A204.1 (cell line): ENCODE measurements around the gene IVD.

Experiments
- FAIRE-seq: peaks from 2 replicates; lab custom pipeline; 2012; peaks lifted over from hg19 to GRCh38; lab: Jason Lieb, UNC

The IVD gene

GRCh38 chr15:40377606-40378005, 28.0 kb upstream of the IVD start:
- no peak for FAIRE-seq

DNA sequence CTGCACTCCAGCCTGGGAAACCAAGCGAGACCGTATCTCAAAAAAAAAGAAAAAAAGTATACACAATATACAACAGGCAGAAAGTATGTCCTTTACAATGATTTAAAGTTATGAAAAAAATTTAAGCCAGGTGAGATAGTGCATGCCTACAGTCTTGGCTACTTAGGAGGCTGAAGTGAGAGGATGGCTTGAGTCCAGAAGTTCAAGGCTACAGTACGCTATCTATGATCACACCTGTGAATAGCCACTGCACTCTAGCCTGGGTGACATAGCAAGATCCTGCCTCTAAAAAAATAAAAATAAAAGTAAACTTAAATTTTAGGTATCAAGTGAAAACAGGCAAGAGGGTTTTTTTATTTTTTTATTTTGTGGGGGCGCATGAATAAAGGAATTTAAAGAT, 26.2 kb upstream of the IVD start:
- FAIRE-seq = no peak

GRCh38 chr15:40379853-40380252, 25.7 kb upstream of the IVD start:
- no peak for FAIRE-seq

DNA sequence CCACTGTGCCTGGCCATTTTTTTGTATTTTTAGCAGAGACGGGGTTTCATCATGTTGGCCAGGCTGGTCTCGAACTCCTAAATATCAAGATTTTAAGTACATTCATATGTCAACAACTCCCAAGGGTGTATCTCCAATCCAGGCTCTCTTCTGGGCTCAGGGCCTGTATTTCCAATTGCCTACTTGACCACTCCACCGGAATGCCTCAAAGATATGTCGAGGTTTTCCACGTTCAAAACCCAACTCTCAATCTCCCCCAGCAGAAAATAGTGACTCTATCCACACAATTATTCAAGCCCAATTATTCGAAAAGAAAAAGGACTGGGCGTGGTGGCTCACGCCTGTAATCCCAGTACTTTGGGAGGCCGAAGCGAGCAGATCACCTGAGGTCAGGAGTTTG, 25.0 kb upstream of the IVD start:
- no peak for FAIRE-seq

DNA sequence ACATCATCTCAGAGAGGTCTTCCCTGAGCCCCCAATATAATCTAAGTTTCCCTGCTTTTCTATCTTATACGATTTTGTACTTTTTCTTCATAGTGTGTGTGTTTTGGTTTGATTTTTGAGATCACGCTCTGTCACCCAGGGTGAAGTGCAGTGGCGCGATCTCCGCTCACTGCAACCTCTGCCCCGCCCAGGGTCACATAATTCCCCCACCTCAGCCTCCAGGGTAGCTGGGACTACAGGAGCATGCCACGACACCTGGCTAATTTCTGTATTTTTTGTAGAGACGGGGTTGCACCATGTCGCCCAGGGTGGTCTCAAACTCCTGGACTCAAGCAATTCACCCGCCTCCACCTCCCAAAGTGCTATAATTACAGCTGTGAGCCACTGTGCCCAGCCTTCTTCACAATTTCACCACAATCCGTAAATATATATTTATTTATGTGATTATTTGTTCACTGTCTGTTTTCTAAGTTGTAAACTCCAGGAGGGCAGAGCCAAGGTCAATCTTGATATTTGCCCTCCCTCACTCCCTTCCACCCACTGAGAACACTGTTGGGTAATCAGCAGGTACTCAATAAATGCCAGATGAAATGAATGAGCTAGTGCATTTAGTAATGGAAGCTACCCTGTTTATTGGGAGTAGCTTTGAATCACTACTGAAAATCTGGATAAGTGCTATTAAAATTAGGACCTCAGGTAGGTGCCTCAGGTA, 23.6 kb upstream of the IVD start:
- no peak for FAIRE-seq

DNA sequence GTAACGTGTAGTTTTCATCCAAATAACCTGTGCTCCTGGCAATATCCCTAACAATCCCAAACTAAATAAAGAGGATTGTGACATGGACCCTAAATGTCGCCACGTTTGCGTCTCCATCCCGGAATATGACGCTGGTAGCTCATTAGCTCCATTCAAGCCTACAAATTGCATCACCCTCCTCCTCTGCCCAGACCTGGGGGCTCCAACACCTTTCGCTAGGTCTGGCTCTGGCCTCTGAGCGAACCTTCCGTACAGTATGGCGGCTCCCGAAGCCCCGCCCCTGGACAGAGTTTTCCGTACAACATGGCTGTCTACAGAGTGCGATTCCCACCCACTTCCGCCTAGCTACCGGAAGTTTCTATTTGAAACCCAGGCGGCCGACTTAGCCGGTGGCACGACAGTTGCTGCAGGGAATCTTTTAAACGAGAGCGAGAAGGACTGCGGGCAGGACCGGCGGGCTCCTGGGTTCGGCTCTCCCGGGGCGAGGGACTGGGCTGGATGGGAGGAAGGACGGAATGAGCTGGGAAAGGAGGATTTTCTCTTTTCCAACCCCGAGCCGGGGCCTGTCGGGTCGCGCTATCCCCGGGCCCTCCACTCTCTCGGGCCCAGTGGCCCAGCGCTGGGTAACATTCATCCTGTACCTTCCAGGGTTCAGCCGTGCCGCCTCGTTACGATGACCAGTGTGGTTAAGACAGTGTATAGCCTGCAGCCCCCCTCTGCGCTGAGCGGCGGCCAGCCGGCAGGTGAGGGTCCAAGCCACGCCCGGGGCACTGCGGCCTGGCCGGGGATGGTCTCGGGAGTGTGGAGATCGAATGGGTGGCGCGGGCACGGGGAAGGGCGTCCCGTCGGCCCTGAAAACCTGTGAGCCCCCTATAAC, 22.8 kb upstream of the IVD start, which contains the start of gene KNSTRN:
Gene KNSTRN, plus strand, starts transcription at position 142 of the 877 bp plus-strand sequence. Its CDS starts 115 bp downstream, at position 257.
- peak; percentile 91 for FAIRE-seq

GRCh38 chr15:40386480-40386879, 19.1 kb upstream of the IVD start:
- no peak for FAIRE-seq

DNA sequence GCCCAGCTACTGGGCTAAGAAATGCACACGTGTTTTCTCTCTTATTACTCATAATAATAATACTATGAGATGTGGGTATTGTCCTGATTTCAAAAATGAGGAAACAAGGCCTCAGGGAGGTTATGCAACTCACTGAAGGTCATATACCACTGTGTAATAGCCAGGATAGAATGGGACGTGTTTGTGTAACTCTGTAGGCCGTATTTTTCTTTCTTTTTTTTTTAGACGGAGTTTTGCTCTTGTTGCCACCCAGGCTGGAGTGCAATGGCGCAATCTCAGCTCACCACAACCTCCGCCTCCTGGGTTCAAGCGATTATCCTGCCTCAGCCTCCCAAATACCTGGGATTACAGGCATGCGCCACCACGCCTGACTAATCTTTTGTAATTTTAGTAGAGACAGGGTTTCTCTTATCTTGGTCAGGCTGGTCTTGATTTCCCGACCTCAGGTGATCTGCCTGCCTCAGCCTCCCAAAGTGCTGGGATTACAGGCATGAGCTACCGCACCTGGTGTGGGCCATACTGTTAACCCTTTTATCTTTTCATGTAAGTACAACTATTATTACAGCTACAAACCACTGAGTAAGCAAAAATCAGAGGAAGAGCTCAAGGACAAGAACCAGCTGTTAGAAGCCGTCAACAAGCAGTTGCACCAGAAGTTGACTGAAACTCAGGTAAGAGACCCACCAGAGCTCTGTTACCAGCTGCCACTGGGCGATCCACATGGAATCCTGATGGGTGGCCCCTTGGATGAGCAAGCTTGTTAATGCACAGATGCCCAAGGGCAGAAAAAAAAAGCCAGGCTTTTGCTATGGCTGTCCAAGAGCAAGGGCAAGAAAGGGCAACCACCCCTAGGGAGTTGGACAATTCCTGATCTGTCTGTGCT, 16.4 kb upstream of the IVD start:
- FAIRE-seq = no peak

DNA sequence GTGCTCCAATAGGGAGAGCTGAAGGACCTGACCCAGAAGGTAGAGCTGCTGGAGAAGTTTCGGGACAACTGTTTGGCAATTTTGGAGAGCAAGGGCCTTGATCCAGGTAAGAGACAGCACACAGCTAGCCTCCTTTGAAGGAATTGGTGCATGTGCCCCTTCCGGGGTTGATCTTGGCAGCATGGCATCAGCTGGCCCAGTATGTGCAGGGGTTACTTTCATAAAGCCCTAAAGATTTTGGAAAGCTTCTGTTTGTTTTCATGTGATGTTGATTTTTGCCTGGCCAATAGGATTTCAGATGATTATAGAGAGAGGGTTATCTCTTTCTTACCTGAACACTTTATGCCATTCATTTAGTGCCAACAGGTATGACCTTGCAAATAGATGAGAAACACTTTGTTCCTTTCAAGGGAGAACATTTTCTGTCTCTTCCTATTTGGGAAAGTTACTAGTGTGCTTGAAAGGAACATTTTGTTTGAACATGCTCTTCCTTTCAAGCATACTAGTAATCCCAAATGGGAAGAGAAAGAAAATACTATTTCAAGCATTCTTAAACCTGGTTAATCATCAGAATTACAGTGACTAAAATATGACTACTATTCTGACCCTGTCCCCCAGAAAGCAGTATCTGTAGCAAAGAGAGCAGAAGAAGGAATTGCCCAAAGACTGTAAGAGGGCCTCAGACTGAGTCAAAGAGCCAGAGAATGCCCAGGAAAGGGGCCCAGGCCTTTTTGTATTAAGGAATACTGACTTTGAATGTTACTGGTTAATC, 15.6 kb upstream of the IVD start:
- no peak for FAIRE-seq

DNA sequence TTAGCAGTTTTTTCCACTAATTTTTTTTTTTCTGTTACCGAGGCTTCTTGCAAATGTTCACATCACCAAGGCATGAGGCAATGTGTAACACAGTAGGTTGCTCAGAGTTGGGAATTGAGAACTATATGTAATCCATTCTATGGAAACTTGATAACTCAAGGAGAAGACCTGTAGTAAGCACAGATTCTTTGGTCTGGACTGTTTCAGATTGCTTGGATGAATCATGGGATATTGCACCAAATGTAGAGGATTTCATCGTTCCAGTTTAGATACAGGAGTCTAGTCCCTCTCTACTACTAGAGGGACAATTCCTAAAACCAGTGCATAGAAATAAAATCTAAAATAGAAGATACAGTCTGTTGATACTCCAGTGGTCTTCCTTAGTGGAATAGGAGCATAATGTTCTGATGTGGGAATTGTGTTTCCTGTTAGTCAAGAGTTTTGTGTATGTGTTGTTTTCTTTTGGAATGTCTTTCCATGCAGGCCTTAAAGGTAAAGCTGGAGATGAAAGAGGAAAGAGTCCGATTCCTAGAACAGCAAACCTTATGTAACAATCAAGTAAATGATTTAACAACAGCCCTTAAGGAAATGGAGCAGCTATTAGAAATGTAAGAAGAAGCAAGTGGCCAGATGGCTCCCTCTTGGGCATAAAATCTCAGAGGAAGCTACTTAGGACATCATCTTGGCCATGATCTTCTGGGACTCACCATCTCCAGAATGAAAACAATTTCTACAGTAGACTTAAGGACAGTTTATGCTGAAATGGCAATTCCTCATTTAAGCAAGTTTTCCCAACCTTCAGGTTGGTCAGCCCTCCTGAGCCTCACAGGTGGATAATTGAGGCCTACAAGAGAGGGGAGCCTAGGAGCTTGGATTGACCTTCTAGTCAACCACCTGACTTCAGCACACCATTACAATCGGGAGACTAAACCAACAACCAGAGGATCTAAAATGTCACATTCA, 12.3 kb upstream of the IVD start:
- no peak for FAIRE-seq

DNA sequence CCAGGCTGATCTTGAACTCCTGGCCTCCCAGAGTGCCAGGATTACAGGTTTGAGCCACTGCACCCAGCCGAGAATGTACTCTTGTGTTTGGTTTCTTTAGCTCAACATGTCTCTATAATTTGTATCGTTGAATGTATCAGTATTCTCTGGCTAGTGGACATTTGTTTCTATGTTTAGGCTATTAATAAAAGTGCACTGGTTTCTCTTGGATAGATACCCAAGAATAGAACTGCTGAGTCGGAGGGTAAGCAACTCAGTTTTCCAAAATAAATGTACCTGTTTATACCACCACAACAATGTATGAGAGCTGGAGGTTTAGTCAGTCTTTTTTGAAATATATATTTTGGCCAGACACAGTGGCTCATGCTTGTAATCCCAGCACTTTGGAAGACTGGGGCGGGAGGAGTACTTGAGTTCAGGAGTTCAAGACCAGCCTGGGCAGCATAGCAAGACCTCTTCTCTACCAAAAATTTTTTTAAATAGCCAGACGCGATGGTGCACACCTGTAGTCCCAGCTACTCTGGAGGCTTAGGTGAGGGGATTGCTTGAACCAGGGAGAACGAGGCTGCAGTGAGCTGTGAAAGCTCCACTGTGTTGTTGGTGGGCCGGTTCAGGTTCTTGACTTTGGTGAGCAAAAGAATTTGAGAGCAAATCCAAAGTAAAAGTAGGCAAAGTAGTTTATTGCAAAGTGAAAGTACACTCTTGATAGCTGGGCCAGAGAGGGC, 7.7 kb upstream of the IVD start:
- no peak for FAIRE-seq

- FAIRE-seq = no peak
Measured at GRCh38 chr15:40398413-40398873, 7.2 kb upstream of the IVD start.

DNA sequence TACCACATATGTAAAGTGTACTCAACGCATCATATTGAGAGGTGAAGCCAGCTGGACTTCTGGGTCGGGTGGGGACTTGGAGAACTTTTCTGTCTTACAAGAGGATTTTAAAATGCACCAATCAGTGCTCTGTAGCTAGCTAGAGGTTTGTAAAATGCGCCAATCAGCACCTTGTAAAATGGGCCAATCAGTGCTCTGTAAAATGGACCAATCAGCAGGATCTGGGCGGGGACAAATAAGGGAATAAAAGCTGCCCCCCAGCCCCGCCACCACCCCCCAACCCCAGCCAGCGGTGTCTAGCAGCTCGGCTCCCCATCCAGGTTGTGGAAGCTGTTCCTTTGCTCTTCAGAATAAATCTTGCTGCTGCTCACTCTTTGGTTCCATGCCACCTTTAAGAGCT, 6.2 kb upstream of the IVD start:
- FAIRE-seq = no peak

DNA sequence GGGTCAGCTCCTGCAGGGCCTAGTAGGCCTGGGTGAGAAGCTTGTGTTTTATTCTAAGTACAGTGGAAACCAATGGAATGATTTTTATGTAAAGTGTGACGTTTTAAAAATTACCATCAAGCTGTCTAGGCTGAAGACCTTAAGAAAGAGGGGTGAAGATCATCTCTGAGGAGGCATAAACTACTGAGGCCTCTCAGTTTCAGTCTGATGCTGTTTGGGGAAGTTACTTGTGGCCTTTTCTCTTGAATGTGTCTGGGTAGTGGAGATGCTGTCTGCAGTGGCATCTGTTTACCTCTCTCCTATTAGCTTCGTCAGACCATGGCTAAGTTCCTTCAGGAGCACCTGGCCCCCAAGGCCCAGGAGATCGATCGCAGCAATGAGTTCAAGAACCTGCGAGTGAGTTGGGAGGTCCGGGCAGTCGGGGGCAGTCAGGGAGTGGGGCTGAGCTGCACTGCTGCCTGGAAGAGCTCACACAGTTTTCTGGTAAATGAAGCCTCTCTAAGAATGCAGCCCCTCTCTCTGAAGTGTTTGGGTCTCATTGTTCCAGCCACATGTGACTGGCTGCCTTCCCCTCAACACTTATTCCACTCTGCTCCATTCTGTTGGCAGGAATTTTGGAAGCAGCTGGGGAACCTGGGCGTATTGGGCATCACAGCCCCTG, 1.9 kb downstream of the IVD start:
- FAIRE-seq = no peak

- no peak for FAIRE-seq
Measured at GRCh38 chr15:40409366-40409765, 3.8 kb downstream of the IVD start.

DNA sequence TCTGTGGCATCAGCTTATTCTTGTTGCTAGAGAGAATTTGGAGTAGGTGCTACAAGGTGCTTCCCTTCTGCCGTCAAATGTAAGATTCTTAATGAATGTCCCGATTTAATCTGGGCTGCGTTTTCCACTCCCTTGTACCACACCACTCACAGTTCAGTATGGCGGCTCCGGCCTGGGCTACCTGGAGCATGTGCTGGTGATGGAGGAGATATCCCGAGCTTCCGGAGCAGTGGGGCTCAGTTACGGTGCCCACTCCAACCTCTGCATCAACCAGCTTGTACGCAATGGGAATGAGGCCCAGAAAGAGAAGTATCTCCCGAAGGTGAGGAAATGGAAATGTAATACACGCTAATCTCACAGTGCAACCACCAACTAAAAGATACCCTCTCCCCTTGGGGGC, 4.9 kb downstream of the IVD start:
- FAIRE-seq = no peak

- no peak for FAIRE-seq
Measured at GRCh38 chr15:40412095-40412759, 6.6 kb downstream of the IVD start.

- FAIRE-seq = no peak
Measured at GRCh38 chr15:40413036-40413435, 7.4 kb downstream of the IVD start.

DNA sequence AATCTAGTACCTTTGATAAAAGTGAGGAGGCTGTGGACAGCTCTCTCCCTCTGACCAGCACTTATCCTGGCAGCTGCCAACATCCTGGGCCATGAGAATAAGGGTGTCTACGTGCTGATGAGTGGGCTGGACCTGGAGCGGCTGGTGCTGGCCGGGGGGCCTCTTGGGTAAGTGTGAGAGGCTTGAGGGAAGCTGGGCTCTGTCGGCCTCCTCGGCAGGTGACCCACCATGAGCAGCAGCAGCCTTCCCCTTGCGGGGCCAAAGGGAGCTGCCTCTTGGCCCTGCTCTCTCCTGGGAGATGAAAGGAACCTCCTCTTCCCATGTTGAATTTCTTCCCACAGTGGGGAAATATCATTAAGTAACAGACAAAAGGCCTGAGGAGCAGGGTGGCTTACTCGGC, 9.2 kb downstream of the IVD start:
- FAIRE-seq = no peak
